ENCODE measurements around the gene IL1RL1.
"Not testable (repeated sequence)": the region's sequence is repeated elsewhere in the genome, so short reads cannot be mapped to it uniquely, and the experiment has no call there.

Gene IL1RL1

DNA sequence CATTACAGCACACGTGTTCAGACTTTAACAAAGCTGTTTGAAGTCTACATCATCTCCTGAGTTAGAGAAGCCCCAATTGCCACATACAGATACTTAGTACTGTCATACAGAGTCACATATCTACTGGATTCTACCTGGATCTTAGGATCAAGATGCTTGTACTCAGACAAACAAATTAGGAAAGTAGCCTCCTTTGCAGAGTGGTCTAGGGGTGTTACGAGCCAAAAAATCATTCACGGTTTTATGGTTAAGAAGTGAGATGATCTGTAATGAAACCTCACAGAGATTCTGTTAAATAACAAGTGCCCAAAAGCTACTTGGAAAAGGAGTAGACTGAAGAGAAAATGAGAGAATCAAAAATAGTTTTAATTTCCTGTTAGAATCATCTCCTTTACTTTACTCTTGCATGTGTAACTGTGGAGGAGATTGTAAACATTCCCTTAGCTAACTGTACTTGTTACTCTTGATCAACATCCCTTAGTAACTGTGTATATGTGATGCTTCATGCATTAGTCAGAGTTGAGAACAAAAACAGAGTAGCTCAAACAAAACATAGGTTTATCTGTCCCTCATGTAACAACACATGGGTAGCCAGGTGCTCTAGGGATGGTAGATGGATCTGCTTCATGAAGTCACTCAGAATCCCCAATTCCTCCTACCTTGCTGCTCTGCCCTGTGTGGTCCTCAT is 16.4 kb upstream of the IL1RL1 start:
- no peak for DNase-seq (ENCODE audit: low read depth)

- no peak for DNase-seq (ENCODE audit: low read depth)
Observed at GRCh38 chr2:102295566-102295965, 15.8 kb upstream of the IL1RL1 start.

- no peak for DNase-seq (ENCODE audit: low read depth)
Observed at GRCh38 chr2:102296449-102296848, 14.9 kb upstream of the IL1RL1 start.

GRCh38 chr2:102297891-102298290 is 13.5 kb upstream of the IL1RL1 start:
- no peak for DNase-seq (ENCODE audit: low read depth)

- DNase-seq (ENCODE audit: low read depth): no peak
Observed at GRCh38 chr2:102301867-102302362, 9.4 kb upstream of the IL1RL1 start.

DNA sequence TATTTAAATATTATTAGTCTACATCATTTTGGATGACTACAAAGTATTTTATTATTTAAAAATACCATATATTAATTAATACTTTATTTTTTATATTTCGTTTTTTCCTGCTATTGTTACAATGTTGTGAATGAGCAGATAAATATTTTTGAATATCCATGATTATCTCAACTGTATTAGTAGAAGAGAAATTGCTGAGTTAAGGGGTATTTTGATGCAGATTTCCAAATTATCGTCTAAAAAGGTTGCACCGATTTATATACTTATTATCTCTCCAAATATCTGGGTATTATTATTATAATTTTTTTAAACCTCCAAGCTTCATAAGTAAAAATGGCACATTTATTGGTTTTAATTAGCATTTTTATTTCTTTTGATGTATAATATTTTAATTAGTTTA is 8.9 kb upstream of the IL1RL1 start:
- DNase-seq (ENCODE audit: low read depth): no peak

GRCh38 chr2:102303589-102303988 is 7.8 kb upstream of the IL1RL1 start:
- DNase-seq (ENCODE audit: low read depth): no peak

GRCh38 chr2:102304268-102304667 is 7.1 kb upstream of the IL1RL1 start:
- DNase-seq (ENCODE audit: low read depth): no peak

- DNase-seq (ENCODE audit: low read depth): no peak
Observed at GRCh38 chr2:102304711-102305611, 6.4 kb upstream of the IL1RL1 start.

DNA sequence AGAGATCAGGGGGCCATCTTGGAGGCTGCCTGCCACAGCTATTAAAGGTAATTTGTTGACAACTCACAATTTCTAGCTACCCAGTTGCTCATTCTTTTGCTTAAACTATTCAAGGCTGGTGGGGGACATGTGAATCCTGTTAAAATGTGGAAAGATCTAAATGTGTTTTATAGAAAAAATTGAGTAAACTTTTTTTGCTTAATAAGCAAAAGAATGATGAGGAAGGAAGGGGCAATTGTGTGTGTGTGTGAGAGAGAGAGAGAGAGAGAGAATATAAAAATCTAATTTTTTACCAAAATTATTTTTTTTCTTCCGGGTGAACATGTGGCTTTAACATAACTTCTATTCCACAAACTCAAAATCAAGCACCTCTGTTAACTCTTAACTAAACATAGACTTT is 5.2 kb upstream of the IL1RL1 start:
- DNase-seq (ENCODE audit: low read depth): no peak

DNA sequence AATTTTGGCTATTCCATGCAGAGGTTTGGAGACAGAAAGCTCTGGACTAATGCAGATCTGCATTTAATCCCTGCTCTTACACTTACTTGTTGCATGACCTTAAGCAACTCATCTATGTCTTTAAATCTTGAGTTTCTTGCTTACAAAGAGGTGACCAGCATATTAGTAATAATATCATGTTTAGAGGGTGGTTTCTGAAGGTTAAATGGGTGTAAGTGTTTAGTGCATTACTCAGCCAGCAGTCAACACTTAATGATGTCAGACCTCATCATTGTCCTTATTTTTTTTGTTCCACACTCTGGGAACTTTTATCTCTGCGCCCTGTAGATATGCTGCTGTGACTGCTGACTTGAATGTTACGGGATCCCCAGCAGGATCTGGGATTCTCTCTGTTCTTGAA is 1.7 kb downstream of the IL1RL1 start:
- DNase-seq (ENCODE audit: low read depth): no peak

DNA sequence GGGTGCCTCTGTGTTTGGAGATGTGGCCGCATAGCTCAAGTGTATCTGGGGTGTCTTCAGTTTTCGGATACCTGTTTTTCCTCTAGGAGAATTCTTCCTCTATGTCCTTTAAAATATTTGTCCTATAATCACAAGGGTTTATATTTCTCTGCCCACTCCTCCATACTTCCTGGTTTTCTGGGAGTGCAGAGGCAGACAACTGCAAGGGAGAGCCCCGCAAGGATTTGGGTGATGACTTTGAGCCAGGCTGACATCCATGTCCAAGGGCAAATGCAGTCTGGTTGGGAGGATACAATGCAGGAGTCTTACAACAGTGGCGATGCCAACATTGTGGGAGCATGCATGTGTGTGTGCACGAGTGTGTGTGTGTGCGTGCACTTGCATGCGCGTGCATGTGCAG is 2.1 kb downstream of the IL1RL1 start:
- no peak for DNase-seq (ENCODE audit: low read depth)

DNA sequence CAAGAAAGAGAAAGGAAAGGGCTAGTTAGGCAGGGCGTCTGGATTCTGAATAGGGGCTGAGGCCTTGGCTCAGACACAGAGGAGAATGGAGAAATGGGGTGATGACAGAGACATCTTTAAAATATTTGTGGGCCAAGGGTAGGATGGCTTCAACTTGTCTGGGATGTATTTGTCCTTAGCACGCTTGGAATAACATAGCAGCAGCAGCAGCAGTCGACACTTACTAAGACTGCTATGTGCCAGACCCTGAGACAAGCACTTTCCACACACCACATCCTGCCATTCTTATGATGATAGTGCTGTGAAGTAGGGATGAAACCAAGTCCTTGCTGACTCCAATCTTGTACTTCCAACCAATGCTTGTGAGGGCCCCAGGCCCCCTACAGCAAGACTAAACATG is 2.6 kb downstream of the IL1RL1 start:
- DNase-seq (ENCODE audit: low read depth): no peak

DNA sequence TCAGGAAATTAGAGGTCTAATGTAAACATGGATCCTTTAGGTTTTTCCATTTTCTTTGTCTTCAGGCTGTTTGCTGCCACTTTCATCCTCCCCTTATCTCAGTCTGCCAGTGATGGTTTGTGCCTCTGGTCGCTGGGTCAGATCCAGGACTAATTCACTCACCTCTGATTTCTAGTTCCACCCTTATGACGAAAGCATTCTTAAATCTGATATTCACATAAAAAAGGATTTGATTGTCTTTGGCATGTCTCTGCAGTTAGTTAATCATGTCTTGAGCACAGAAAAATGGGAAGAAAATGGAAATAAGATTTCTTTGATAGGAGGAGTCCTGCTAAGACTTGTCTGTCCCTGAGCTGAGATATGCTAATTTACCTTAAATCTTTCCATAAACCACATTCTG is 4.6 kb downstream of the IL1RL1 start:
- DNase-seq (ENCODE audit: low read depth): no peak

DNA sequence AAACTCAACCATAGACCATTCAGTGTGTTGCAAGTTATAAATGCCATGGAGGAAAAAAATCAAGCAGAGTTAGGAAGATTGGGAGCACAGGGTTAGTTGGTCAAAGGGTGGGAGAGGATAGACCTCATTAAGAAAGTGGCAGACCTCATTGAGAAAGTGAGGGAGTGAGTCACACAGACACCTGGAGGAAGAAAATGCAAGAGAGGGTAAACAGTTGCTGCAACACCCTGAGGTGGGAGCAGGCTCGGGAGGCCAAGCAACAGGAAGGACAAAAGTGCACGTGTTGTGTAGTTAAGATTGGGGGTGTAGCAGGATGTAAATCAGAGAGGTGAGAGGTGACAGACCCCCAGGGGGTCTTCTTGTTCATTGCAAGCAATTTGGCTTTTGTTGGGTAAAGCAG is 6.4 kb downstream of the IL1RL1 start:
- no peak for DNase-seq (ENCODE audit: low read depth)

DNA sequence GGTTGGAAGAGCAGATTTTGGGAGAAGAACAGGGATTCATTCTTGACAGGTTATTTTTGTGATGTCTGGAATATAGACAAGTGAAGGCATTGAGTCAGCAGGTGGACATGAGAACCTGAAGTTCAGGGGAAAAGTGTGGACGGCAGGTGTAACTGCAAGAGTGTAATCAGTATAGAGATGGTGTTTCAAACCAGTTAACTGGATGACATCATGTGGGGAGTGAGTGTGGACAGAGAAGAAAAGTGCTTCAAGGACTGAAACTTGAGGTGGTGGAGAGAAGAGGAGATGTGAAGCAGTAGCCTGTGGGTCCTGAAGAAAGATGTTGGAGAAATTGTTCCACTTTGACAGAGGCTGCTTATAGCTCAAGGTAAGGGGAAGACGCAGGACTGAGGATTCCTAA is 7.1 kb downstream of the IL1RL1 start:
- no peak for DNase-seq (ENCODE audit: low read depth)

DNA sequence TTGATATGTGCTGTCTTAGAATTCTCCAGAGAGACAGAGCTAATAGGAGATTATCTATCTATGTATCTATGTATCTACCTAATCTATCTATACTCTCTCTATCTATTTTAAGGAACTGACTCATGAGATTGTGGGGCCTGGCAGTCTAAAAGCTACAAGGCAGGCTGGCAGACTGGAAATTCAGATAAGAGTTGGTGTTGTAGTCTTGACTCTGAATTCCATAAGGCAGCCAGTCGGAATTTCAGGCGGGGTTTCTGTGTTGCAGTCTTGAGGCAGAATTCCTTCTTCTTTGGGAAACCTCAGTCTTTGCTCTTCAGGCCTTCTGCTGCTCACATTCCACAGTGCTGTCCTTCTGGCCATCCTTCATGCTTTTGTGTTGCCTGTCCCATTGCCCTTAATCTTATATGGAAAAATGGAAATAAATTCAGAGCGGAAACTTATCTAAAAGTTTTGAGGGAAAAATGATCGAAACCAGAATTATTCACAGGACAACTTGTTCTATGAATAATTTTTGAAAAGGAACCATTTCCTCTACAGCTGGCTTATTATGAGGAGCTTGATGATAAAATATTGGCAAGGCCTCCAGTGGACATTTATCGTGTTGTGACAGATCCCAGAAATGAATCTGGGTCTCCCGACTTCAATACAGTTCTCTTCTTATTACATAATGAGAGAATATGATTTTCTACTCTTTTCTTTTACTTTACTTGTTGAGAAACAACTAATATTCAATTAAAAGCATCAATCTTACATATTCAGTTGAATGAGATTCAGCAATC is 10.8 kb downstream of the IL1RL1 start:
- no peak for DNase-seq (ENCODE audit: low read depth)

DNA sequence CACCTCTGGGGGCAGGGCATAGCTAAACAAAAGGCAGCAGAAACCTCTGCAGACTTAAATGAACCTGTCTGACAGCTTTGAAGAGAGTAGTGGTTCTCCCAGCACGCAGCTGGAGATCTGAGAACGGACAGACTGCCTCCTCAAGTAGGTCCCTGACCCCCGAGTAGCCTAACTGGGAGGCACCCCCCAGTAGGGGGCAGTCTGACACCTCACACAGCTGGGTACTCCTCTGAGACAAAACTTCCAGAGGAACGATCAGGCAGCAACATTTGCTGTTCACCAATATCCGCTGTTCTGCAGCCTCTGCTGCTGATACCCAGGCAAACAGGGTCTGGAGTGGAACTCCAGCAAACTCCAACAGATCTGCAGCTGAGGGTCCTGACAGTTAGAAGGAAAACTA is 13.6 kb downstream of the IL1RL1 start:
- not testable (repeated sequence) for DNase-seq (ENCODE audit: low read depth)

DNA sequence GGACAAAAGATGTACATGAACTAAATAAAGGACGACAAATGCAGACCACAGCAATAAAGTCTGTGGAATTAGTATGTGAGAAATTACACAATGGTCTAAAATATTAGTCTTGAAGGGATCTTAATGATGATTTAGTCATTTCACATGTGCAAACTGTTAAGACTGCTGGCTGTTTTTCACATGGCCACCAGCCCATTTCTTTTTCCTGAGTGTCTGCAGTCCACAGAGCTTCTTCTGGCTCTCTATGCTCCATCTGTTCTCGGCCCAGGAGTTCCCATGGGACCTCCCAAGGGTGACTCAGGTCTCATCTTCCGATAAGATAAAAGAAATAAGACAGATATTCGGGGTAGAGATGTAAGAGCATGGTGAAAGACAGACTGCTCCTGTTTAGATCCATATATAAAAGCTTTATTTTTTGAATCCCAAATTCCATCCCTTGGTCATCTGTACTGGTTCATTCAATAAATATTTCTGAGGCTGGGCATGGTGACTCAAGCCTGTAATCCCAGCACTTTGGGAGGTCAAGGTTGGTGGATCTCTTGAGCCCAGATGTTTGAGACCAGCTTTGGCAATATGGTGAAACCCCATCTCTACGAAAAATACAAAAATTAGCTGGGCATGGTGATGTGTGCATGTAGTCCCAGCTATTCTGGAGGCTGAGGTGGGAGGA is 20.1 kb downstream of the IL1RL1 start:
- DNase-seq (ENCODE audit: low read depth): no peak

DNA sequence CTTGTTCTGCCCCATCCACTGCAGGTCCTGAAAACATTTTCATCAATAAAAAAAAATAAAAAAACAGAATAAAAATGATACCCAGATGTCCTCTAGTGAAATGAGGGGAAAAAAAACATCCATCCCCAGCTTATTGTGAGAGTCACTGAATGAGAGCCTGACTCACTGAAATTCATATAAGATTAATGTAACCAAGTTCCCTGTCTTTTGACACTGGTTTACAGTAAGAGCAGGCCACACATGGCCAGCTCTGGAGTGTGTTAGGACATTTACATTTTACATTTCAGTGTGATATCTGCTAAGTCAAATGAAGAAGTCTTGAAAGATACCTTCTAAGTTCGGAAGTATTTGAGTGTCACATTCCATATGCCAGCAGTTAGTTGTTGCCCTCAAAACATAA is 23.1 kb downstream of the IL1RL1 start:
- no peak for DNase-seq (ENCODE audit: low read depth)

DNA sequence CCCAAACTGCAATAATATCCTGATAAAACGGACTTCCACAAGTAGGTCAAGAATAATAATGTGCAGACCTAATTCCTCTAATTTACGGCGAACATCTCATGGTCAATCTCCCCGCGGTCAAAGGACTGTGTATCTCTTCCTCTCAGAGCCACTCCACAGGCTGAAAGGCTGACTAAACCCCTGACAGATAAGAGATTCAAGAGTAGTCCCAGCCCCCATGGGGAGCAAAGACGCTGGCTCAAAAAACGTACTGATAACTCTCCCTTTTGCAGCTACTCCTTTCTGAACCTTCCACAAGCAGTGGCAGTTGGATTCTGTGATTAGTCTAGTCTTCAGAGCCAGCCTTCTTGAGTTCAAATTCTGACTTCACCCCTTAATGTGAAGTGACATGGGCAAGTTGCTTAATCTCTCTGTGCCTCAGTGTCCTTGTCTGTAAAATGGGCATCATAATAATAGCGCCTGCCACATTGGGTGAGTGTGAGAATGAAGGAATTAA is 24.6 kb downstream of the IL1RL1 start:
- no peak for DNase-seq (ENCODE audit: low read depth)

GRCh38 chr2:102336502-102336945 is 25.2 kb downstream of the IL1RL1 start:
- no peak for DNase-seq (ENCODE audit: low read depth)

Measured in stimulated activated CD8-positive, alpha-beta memory T cell treated with anti-CD3 and anti-CD28 coated beads, Interleukin-7, amount 100 ng/mL, for 24 hours (primary cell).